PC-3 (cell line): ENCODE data around the gene ACTR6.

Source experiments
- CTCF ChIP-seq: fragments of 300-600 bp; sonication (generic); conservative IDR thresholded peaks from 2 replicates; pipeline ENCODE4 v1.5.1; 2017; ENCODE audit warnings: antibody characterized with exemption, low read depth, mild to moderate bottlenecking, low read length
- EZH2 ChIP-seq: fragments of 300-600 bp; sonication (generic); IDR thresholded peaks from one replicate; pipeline ENCODE4 v1.6.1; 2017; ENCODE audit warnings: antibody characterized with exemption, mild to moderate bottlenecking, low read length; ENCODE audit not compliant: unreplicated experiment

- TF ChIP-seq EZH2: no peak
- no peak for TF ChIP-seq CTCF
Observed at GRCh38 chr12:100248886-100249285, 48.3 kb downstream of the ACTR6 start.
